GM12878 (cell line): ENCODE data around the gene SAP130. TPM values are rescaled to one million over a fixed set of nuclear protein-coding genes. Genes with fewer than 3 reads are reported as not detected.

Experiments used
- ATAC-seq: fragments of 200-7000 bp; cut with Tn5 transposase; 3 replicates; pipeline ENCODE4 v1.9.1; 2020; ENCODE audit warnings: mild to moderate bottlenecking, moderate library complexity
- BruUV-seq: library from RNA; stranded (reverse); fragments of 400-500 nt; replicated peaks from 2 replicates; lab custom pipeline; 2021; lab: Mats Ljungman, UMichigan
- CTCF ChIA-PET: fragments of 300-600 bp; sonication (Branson Sonifier 250); formaldehyde crosslinking; extraction: SDS; loops from one replicate; lab custom pipeline; 2021; ENCODE audit warnings: inconsistent platforms; lab: Yijun Ruan, JAX
- POLR2A ChIA-PET: fragments of 350-600 bp; formaldehyde crosslinking; extraction: SDS; loops from one replicate; lab custom pipeline; 2021; ENCODE audit warnings: inconsistent platforms; lab: Charles Lee
- RAD21 ChIA-PET: fragments of 300-600 bp; sonication (Branson Sonifier 250); formaldehyde crosslinking; loops from one replicate; lab custom pipeline; 2023; ENCODE audit warnings: antibody characterized with exemption; ENCODE audit not compliant: unreplicated experiment; lab: Charles Lee
- SMC1A ChIA-PET: fragments of 300-600 bp; sonication (Branson Sonifier 250); formaldehyde crosslinking; loops from one replicate; lab custom pipeline; 2023; ENCODE audit not compliant: unreplicated experiment, uncharacterized antibody; lab: Charles Lee
- DNase-seq: peaks from one replicate; pipeline ENCODE4 v3.0.0-alpha.2; 2011; ENCODE audit warnings: low read depth, low spot score
- FAIRE-seq: peaks from 3 replicates; lab custom pipeline; 2011; peaks lifted over from hg19 to GRCh38; lab: Jason Lieb, UNC
- H2AFZ ChIP-seq: 2 replicates; pipeline ENCODE4 v1.6.0; 2011; ENCODE audit warnings: low read depth, low read length, control low read depth; ENCODE audit not compliant: control insufficient read depth
- H3K27ac ChIP-seq: 2 replicates; pipeline ENCODE4 v1.5.1; 2011; ENCODE audit warnings: control low read depth; ENCODE audit not compliant: control insufficient read depth, insufficient read depth
- H3K27me3 ChIP-seq, 2 experiments: replicated peaks in 1 of 2; 2 replicates each; pipeline versions ENCODE4 v1.6.0 to v1.6.1; 2011; ENCODE audit warnings: low read length in 1 of 2; ENCODE audit not compliant: control insufficient read depth in 2 of 2, insufficient read depth in 2 of 2
- H3K36me3 ChIP-seq, 2 experiments: 2 replicates each; pipeline ENCODE4 v1.5.1; 2011; ENCODE audit warnings: low read length in 1 of 2; ENCODE audit not compliant: control insufficient read depth in 2 of 2, insufficient read depth in 2 of 2
- H3K4me1 ChIP-seq: 2 replicates; pipeline ENCODE4 v1.6.1; 2011; ENCODE audit warnings: mild to moderate bottlenecking, low read length, moderate library complexity, mixed read lengths; ENCODE audit not compliant: control insufficient read depth, insufficient read depth
- H3K4me2 ChIP-seq: 2 replicates; pipeline ENCODE4 v1.6.0; 2011; ENCODE audit warnings: control low read depth; ENCODE audit not compliant: control insufficient read depth, insufficient read depth
- H3K4me3 ChIP-seq: fragments of 200-600 bp; sonication (generic); 2 replicates; pipeline ENCODE4 v1.5.1; 2016
- H3K79me2 ChIP-seq: 2 replicates; pipeline ENCODE4 v1.6.0; 2011; ENCODE audit warnings: low read length; ENCODE audit not compliant: control insufficient read depth, insufficient read depth
- H3K9ac ChIP-seq: 2 replicates; pipeline ENCODE4 v1.8.0; 2011; ENCODE audit warnings: low read length, control low read depth, mixed read lengths; ENCODE audit not compliant: control insufficient read depth, insufficient read depth
- H3K9me3 ChIP-seq: replicated peaks from 3 replicates; pipeline ENCODE4 v1.5.1; 2011; ENCODE audit warnings: mild to moderate bottlenecking, low read length; ENCODE audit not compliant: control insufficient read depth, insufficient read depth
- H4K20me1 ChIP-seq: 2 replicates; pipeline ENCODE4 v1.6.0; 2011; ENCODE audit not compliant: control insufficient read depth, insufficient read depth
- EZH2 ChIP-seq: IDR thresholded peaks from 2 replicates; pipeline ENCODE4 v1.6.1; 2012; ENCODE audit warnings: low read depth, mild to moderate bottlenecking, control low read depth, inconsistent platforms, low read length, borderline replicate concordance; ENCODE audit not compliant: control insufficient read depth
- FOXM1 ChIP-seq: IDR thresholded peaks from 2 replicates; pipeline ENCODE4 v1.6.1; 2012; ENCODE audit warnings: low read depth, mild to moderate bottlenecking, inconsistent platforms, low read length, moderate library complexity
- MEF2A ChIP-seq: IDR thresholded peaks from 2 replicates; pipeline ENCODE4 v1.6.1; 2011; ENCODE audit warnings: low read depth, mild to moderate bottlenecking, low read length, moderate library complexity; ENCODE audit not compliant: insufficient read depth
- NR2C2 ChIP-seq: IDR thresholded peaks from 2 replicates; pipeline ENCODE4 v1.6.1; 2011; ENCODE audit warnings: borderline replicate concordance, low read depth; ENCODE audit not compliant: control insufficient read depth, insufficient read length
- SIN3A ChIP-seq: IDR thresholded peaks from 2 replicates; pipeline ENCODE4 v1.6.1; 2012; ENCODE audit warnings: low read depth, low read length, improper control_type of control experiment
- YY1 ChIP-seq: IDR thresholded peaks from 2 replicates; pipeline ENCODE4 v1.6.1; 2011; ENCODE audit warnings: low read depth, mild to moderate bottlenecking, low read length
- ZNF207 ChIP-seq: fragments of 450-650 bp; IDR thresholded peaks from 2 replicates; pipeline ENCODE4 v1.6.1; 2014; ENCODE audit warnings: antibody characterized with exemption, mild to moderate bottlenecking, borderline replicate concordance
- ZNF274 ChIP-seq: IDR thresholded peaks from one replicate; pipeline ENCODE4 v1.8.0; 2011; ENCODE audit not compliant: insufficient read length, insufficient read depth
- ZSCAN29 ChIP-seq: fragments of 450-650 bp; IDR thresholded peaks from 2 replicates; pipeline ENCODE4 v1.6.1; 2017; ENCODE audit warnings: mild to moderate bottlenecking, moderate library complexity
- WGBS: methylation state at CpG from one replicate; pipeline ENCODE4 v1.1.6; 2016; ENCODE audit warnings: low lambda C conversion rate; ENCODE audit not compliant: insufficient replicate concordance, insufficient coverage; ENCODE audit errors: missing lambda C conversion rate; 5-methylcytosine and 5-hydroxymethylcytosine counted together
- in situ Hi-C: fragments of 300-500 bp; cut with MboI; formaldehyde crosslinking; loops from 9 replicates; pipeline ENCODE4 v1.14.3; 2018; ENCODE audit warnings: mixed read lengths
- intact Hi-C: fragments of 100-400 bp; cut with micrococcal nuclease; formaldehyde crosslinking; loops from one replicate; pipeline ENCODE4 v1.14.2; 2022; ENCODE audit not compliant: unreplicated experiment
- polyA plus RNA-seq, 11 experiments: library from polyadenylated mRNA; depleted of rRNA in 4 of 11; unstranded in 6 of 11; stranded (reverse) in 5 of 11; fragments of >200 nt; fragmentation: Nextera tagmentation in 4 of 11; fragmentation: Illumina TruSeq in 1 of 11; extraction: Ambion mirVana in 4 of 11; extraction: Trizol in 1 of 11; gene quantifications; 1 replicate in 1 of 11; 2 replicates in 10 of 11; pipeline versions ENCODE4 v1.2.1 to v1.2.3, GENCODE V29; 2011 to 2016; ENCODE audit warnings: inconsistent platforms in 2 of 11, missing spikeins in 2 of 11, low read depth in 1 of 11
- total RNA-seq, 4 experiments: library from RNA; depleted of rRNA in 3 of 4; stranded (reverse); fragments of >200 nt in 3 of 4; fragmentation: Illumina TruSeq in 1 of 4; extraction: Trizol in 1 of 4; gene quantifications; 2 replicates each; pipeline versions ENCODE4 v1.2.1 to v1.2.3, GENCODE V29; 2013 to 2021
- TF ChIP-seq, protein P1 (sequence below): IDR thresholded peaks from 2 replicates; pipeline ENCODE4 v1.6.1; 2011; ENCODE audit warnings: low read depth, mild to moderate bottlenecking, low read length, moderate library complexity, borderline replicate concordance; ENCODE audit errors: extremely low read depth

Gene SAP130
- total and polyA plus RNA-seq, 10 of the 15 experiments (the other 5 are each of a cell fraction or from before 2014, with no cell fraction given) = 5.0 to 26.2 (median 9.9) TPM

DNA sequence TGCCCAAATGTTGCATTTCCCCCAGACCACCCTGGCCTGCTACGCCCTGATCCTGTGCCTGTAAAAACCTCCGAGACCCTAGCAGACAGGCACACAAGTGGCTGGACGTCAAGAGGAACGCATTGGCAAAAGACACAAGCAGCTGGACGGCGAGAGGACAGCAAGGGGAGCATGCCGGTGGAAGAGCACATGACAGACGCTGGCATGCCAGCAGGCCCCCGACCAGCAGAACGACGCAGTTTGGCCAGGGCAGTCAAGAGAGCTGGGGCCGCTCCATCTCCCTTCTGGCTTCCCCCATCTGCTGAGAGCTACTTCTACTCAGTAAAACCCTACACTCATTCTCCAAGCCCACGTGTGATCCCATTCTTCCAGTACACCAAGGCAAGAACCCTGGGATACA, 42.1 kb downstream of the SAP130 start (continued):
- TF ChIP-seq NR2C2 = no peak
- TF ChIP-seq, all 136 proteins: peak for 0

DNA sequence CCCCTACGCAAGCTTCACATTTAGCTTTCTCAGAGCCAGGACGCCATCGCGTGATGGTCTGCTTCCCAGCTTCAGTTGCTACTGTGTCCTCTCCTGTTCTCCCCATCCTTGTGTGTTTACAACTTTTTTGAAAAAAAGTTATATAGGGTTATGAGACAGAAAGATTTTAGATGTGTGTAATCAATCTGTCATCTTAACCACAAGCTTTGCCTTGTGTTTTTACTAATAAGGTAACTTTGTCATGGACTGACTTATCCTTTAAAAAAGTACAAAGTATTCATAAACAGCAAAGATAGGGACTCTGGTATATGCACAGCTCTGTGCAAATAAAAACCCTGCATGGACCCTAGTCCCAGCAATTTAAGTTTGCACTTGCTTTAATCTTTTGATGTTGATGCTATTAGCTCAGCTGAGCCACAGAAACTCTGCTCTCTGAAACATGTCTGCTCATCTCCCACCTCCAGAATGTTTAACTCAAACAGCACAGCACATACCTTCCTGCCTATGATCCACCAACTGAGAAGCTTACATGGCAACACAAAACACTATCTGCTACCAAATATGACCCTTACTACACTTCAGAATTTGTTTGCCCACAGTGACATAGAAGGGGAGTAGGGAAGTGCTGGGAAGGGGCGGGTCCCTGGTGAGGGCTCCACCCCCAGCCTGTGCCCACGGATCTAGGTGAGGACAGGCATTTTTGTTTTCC, 42.7 kb downstream of the SAP130 start:
- H3K36me3 ChIP-seq = peaks cover 19 to 26% of the 10 kb centered on the region in 2 experiments
- POLR2A ChIA-PET = no interaction called here
- no peaks in the 10 kb centered on the region for H3K27me3 ChIP-seq
- H3K9ac ChIP-seq = no peak overlapping the region
- no peak overlapping the region for H3K4me2 ChIP-seq
- no peak overlapping the region for H3K27ac ChIP-seq
- no peaks in the 10 kb centered on the region for H3K9me3 ChIP-seq
- H3K79me2 ChIP-seq = no peaks in the 10 kb centered on the region
- intact Hi-C loops = no loop called here
- no peak for FAIRE-seq
- H3K4me1 ChIP-seq = no peaks in the 10 kb centered on the region
- no peaks in the 10 kb centered on the region for H4K20me1 ChIP-seq
- H3K4me3 ChIP-seq = no peak overlapping the region
- ATAC-seq = no peak
- SMC1A ChIA-PET = interaction anchor here (1.0 kb wide), 1 partner anchor 110 kb away, joined by 3 read pairs; no protein-coding TSS in a partner anchor
- in situ Hi-C loops = no loop called here
- RAD21 ChIA-PET = no interaction called here
- 93% methylated on average over 6 of the region's 6 CpGs for WGBS
- no peak for DNase-seq
- no TSS peak for BruUV-seq
- TF ChIP-seq SIN3A (no peak), FOXM1 (no peak), YY1 (no peak), ZNF207 (no peak), MEF2A (no peak), EZH2 (no peak), ZNF274 (no peak), ZSCAN29 (no peak)
- TF ChIP-seq, protein P1, sequence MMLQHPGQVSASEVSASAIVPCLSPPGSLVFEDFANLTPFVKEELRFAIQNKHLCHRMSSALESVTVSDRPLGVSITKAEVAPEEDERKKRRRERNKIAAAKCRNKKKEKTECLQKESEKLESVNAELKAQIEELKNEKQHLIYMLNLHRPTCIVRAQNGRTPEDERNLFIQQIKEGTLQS = no peak
- H2AFZ ChIP-seq = no peak overlapping the region
- CTCF ChIA-PET = no interaction called here
